NAMALWA (cell line): ENCODE measurements around the gene DIP2C.

Experiments
- DNase-seq: peaks from one replicate; pipeline ENCODE4 v3.0.0-alpha.2; 2015; ENCODE audit warnings: low spot score

The DIP2C gene

DNA sequence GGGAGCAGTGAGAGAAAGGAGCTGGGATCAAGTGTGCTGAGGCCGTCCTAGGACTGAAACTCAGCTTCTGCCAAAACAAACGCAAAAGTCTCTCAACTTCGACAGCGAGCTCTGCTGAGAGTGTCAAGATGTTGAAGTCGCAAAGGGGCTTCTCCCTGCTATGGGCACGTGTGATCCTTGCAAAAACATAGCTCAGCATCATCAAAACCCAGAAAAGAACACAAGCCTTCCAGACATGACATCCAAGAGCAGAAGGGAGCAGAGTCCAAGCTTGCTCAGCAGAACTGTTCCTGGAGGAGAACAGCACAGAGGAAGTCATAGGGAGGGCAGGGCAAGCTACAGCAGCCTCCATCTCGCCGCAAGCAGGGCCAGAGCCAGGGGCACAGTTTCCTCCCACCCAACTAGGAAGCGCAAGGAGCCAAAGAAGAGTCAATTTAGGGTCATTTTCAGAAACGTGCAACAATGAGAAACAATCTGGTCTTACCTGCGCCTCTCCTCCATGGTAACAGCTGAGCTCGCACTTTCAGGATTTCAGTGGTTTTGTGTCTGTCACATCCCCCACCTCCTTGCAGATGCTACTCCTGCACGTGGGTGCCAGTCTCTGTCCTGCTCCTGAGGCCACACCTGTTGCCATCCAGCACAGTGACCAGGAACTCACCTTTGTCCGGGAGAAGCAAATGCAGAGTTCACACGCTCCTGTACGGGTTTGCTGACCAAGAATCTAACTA is 113.9 kb downstream of the DIP2C start:
- DNase-seq = no peak

DNA sequence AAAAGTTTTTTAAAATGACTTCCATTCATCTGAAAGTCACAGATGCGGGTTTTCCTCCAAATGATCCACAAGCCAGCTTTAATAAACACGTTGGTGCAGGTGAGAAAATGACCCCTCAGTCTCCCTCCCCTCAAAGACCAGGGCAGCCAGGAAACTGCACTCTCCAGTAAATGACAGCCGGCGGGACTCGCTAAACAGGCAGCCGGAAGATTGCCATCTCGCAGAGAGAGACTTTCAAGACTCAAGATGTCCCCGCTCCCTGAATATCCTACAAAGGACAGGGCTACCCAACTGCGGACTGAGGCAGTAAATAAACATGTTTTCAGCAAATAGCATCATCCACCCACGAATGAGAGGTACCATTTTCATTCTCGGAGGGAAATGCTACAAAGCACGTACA is 116.8 kb downstream of the DIP2C start:
- DNase-seq = no peak

DNA sequence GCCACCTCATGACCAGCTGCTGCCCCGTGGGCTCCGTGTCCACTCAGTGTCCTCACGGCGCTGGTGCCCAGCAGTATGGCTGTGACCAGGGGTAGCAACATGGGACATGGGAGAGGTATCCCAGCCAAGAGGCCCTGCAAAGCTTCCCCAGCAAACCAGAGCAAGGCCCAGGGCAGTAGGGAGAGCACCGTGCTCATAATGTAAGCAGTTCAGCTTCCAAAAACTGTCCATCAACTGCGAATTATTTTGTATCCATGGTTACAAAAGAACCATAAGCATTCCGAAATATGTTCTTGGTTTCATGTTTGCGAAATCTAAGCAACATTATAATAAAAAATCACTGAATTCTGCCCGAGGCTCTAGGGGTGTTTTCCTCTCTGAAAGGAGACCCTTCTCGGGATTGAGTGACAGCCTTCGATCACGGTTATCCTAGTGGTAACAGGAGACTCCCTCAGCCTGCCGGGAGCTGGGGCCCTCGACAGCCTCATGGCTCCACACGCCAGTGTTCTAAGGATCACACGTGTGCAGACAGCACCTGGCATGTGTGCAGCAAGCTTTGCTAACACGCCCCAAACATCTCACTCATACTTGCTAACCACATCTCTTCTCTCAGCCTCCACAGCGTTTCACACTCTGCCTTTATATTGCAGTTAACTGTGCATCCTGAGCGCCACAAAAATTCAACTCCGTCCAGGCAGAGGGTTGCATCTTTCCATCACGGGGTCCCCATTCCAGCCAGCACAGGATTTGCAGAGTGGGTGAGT is 117.6 kb downstream of the DIP2C start:
- no peak for DNase-seq

DNA sequence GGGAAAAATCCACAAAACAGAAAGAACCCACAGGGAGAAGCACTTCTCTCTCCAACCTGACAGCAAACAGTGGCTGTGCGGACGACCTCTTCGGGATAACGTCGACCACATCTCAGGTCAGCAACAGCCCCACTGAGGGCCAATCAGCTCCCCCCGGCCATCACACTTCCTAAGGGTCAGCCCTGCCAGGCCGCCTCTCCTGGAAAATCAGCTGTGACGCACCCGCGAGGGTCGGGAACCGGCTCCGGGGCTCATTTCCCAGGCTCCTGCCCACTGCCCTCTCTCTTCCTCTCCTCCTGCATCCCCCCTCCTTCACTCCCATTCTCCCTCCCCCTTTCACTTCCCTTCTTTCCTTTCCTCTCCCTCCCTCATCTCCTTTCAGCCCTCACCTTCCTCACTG is 118.3 kb downstream of the DIP2C start:
- DNase-seq = no peak

DNA sequence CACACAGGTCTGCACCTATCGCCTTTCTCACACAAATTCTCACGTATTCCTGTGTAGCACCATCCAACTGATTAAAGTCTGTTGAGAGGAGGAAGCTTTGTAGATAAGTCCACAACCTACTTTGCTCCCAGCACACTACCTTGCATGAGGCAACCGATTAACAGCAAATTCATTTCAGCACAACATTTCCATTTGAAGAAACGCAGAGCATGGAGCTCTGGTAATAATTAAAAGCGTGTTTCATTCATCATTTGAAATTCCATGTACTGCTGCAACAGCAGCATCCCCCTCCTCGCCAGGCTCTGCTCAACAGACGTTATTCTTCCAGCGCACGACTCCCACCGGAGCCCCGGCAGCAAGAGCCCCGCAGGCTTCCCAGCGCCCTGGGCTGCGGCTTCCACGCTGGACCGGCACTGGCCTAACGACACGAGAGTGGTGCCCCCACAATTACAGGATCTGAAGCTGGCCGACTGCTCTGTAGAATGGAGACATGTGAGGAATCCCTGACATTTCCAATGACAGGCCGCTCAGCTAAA is 118.8 kb downstream of the DIP2C start:
- no peak for DNase-seq

DNA sequence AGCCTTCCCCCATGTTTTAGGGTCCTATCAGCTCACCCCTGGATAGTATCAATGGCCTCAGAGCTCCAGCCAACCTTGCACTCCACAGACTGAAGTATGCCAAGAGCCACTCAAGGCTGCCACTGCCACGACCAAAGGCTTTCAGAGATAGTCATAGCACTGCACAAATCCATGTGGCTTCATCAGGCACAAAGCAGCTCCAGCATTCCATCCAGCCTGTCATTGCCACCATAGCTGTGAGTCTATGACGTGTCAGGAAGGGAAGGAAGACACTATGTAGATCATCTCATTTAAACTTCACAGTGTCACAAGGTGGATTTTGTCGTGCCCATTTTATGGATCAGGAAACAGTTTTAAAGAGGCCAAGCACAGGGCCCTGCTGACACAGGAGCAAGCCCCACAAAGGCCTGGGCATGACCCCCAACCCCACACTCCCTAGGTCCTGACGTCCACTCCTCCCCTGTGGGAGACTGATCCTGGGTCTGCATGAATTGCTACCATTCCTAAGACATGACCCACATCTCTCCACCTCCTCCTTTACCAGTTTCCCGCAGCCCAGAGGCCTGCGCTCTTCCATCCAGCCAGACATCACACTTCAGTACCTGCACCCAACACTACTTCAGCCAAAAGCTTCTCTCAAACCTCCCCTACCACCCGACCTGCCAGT is 119.4 kb downstream of the DIP2C start:
- DNase-seq = no peak

DNA sequence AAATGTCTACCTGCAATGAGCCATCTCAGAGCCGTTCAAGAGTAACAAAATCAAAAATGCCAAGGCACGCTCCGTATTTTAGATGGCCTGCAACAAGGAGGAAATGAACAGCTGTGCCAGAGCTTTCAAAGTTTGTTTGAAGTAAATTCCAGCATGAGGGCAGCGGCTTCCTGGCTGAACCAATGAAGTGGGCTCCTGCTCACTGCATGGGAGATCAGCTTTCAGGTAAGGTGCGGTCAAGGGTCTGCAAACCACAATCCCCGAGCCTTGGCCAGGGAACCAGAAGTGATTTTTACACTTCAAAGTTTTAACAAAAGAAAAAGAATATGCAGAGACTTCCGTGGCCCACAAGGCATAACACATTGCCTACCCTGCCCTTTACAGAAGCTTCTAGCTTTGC is 120.6 kb downstream of the DIP2C start:
- DNase-seq = no peak

DNA sequence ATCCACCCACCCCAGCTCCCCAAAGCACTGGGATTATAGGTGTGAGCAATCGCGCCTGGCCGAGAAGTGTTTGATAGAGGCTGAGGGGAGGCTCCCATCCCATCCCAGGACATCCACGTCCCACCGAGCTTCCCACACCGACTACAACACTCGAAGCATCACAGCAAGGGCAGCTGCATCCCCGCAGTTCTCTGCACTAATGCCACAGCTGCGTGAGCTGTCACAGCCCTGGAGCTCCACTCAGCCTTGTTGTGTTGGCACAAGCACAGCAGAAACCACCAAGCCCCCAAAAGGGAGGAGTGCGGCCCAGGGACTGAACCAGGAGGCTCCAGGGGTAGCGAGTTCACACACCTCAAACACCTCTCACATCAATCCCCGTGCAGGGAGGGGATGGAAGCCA is 121.6 kb downstream of the DIP2C start:
- DNase-seq = no peak

DNA sequence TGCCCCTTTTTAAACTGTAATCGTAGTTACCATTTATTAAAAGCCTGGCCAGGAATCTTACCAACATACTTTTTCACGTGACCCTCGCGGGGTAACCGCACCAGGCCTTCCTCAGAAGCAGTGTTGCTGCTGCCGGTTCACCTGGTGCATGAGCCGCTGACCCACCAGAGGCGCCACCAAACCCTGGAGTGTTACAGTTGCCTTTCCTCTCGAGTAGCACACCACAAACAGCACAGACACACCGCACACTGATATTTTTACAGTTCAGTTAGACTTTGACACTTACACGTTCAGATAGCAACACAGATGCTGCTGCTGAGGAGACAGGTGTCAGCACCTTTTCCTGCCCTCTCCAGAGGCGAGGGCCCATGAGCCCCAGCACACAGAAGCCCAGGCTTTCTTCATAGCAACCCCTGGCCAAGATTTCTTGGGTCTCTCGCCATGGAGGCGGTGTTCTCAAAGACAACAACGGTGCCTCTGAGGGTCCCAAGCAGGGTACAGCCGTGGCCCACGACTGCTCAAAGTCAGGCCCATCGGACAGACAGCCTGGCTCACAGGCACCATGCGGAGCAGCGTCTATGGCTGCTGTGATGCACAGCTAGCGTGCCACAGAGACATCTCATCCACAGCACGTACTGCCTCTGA is 123.1 kb downstream of the DIP2C start:
- DNase-seq = no peak

DNA sequence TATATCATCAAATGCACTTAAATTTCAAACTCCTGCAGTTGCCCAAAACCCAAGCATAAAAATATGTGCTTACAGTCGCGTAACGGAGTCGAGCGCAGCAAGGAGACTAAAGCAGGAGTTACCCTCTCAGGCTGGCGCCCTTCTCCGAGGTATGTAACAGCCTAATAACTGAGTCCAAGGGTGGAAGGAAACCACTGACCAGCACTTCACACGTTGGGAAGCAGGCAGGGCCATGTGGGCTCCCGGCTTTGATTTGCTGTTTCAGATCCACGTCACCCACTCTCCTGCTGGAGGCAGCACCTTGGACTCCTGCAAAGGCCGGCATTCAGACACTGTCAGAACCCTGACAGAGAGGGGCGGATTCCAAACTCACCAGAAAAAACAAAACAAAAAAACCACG is 123.8 kb downstream of the DIP2C start:
- no peak for DNase-seq

DNA sequence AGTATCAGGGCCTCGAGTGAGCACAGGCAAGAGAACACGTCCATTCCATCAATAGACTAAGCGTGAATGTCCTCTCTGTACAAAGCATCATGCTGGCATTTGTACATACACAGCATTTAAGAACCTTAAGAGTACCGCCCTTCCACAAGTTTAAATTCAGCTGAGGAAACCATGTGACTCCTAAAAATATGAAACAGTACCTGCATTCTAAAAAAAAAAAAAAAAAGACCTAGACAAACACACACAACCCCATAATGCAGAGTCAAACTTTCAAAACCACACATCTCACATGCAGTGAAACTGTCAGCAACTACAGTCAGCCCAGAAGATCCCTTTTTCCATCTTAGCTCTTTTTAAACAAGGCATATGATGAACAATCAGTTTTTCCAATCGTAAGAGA is 124.3 kb downstream of the DIP2C start:
- no peak for DNase-seq

DNA sequence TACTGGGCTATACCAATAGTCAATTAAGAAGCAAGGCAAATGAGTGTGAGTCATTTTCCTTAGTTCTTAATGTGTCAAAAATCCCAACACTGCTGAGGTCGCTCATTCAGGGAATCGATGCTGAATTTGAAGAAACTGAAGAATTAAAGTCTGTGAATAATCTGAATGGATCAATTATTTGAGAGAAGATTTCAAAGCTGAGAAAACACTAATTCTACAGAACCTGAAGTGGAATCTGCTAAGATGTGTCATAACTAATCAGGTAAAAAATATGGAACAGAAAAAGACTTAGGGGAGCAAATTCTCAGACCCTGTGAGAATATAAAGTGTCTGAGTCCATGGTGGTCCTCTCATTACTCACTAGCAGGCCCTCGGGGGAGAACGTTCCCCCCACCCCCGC is 125.6 kb downstream of the DIP2C start:
- no peak for DNase-seq

DNA sequence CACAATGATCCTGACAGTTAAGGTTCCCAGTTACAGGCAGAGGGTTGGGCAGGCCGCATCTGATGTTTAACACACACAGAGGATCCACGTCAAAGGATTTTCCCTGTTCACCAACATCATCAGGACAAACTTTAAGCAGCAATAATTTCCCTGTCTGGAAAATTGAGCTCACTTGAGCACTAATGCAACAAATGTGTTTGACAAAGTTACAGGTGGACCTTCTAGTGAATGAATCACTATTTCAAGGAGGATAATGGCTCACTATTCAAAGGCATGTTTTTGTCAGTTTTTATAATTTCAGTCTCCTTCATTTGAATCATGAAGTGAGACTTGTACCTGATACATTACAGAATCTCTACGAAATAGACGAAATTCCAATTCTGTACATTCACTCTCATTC is 127.3 kb downstream of the DIP2C start:
- DNase-seq = no peak

DNA sequence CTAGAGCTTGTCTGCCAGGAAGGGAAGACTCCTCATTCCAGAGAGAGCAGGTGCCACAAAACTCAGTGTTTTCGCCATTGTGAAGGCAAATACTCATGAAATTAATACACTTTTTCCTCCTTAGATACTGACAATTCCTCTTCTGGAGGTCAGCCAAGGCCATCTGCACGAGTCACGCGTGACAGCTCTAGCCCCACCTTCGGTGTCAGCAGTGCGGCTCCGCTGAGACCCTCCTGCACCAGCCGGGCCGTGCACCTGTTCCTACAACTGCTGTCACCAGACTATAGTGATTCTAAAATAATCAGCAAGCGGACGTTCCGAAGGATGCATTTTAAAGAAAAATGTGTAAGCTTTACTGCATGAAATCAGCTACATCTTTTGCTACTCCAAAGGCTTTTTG is 127.7 kb downstream of the DIP2C start:
- peak; percentile 90 for DNase-seq

DNA sequence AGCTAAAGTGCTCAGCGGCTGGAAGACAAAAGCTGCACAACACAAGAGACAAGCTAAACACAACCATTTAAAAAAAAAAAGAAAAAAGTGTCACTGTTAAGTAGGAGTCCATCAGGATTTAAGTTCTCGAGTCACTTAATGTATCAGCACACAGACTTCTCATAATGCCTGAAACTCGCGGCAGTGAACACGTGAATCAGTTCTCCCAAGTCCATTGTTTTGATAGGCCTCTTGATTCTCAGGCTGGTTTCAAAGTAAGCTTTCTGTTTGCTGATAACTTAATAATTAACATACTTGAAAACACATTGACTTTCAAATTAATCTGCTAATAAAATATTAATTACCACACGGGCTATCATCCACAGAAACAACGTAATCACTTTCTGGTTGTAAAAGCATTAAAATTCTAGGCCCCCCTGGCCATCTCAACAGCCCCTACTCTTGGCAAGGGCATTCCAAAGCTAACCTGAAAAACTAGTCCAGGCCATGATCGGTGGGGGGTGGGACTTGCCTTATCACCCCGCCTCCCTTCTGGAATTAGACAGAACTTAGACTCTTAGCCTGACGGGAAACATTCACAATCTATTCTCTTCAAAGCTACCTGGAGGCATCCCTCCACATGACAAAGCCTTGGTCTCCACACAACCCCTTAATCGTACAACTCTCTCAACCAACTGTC is 129.0 kb downstream of the DIP2C start:
- DNase-seq = no peak

DNA sequence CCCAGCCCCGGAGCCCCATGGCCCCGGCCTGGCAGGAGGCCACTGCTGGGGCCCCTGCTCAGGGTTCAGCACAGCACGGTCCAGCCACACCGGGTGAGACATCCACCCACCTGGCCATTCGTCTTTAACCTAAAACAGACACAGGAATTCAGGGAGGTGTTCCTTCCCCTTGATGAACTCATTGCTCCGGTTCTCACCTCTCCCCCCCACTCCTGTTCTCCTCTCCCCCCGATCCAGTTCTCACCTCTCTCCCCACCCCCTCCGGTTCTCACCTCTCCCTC is 129.8 kb downstream of the DIP2C start:
- DNase-seq = no peak

DNA sequence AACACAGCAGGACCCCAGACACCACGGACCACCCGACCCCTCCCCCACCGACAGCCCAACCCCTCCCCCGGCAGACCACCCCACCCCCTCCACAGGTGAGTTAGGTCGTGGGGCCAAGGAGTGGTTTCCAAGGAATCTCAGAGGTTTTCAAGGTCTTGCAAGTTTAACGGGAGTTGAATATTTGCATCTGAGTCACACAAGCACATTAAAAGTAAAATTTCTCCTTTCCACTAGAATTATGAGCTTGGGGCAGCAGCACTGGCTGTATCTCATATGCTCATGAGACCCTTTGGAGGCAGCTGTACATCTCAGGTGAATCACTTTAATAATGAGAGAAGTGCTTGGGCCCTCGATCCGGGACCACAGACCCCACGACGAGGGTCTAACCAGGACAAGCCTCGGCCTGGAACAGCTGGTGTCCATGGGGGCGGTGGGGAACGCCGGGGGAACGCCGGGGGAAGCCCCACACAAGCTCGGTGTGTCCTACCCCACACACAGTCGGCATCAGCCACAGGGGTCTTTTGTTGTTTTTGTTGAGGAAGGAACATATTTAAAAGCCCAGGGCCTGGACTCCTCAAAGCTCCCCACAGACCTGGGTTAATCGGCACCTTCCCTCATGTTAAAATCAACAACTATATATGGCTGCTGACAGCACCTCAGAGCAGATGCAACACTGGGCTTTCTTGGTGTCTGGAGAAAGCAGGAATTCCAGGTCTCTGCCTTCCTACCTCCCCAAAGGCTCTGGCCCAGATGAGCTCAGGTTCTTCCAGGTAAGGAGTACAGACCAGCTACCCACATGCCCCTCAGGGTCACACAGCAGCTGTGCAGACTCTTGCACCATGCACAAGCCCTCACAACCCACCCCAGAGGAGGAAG is 130.3 kb downstream of the DIP2C start:
- DNase-seq = no peak

DNA sequence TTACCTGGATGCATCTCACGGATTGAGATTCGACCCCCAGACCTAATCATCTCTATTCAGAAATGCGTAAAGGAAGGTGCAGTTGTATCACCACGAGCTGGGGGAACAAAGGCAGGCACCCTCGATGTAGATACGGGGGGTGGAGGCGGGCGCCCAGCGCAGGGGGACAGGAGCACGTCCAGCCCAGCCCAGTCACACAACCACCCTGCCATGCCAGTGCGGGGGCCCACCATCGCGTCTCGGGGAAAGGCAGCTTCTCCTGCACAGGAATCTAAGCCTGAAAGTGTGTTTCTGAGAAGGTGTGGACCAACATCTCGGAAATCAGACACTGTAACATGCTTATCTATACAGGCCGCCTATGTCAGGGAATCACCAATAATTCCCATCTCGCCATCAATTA is 131.1 kb downstream of the DIP2C start:
- no peak for DNase-seq

DNA sequence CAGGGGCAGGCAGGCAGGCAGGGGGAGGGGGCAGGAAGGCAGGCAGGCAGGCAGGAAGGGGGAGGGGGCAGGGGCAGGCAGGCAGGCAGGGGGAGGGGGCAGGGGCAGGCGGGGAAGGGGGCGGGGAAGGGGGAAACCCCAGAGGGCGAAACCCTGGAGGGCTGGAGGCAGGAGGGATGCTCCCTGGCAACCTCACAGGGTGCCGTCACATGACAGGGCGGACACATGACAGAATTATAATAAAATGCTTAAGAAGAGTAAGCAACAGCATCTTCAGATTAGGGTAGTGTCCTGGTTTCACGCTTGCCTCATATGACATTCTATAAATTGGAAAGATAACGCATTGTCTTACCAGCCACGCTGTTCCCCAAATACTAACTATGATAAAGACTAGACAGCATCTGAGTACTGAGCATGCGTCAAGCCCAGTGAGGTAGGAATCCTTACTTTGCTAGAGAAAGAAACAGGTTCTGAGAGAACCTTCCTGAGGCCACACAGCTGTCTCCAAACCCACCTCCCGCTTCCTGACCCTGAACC is 131.6 kb downstream of the DIP2C start:
- DNase-seq = peak; percentile 62

DNA sequence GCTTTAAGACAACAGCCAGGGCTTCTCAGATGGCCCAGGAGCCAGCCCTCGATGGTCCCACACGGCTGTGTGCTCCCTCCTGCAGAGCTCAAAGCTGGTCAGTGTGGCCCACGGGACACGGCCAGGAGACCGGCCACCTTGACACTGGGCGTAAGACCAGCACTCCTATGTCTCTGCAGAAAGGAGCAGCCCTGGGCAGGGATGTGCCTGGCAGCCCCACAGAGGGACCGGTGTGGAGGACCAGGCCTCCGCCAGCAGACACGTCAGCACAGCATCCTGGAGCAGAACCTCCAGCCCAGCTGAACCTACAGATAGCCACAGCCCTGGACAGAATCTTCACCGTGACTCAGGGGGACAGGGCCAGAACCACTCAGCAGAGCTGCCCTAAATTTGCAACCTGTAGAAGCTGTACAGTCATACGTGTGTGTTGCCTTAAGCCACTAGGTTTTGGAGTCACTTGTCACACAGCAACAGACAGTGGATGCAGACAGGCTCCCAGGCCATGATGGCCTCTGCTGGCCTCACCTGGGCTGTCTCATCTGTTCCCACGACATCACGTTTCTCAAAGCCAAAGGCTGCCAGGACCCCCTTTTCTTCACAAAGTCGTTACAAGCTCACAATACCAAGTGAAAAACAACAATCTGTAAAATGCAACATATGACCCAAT is 132.4 kb downstream of the DIP2C start:
- DNase-seq = no peak
